Activated T-cell treated with anti-CD3 and anti-CD28 coated beads for 4 hours (primary cell): ENCODE results near the gene TMEM150A.
"Not testable (repeated sequence)": the region's sequence is repeated elsewhere in the genome, so short reads cannot be mapped to it uniquely, and the experiment has no call there.

Source experiments
- DNase-seq: peaks from one replicate; pipeline ENCODE4 v3.0.0-alpha.2; 2020

TMEM150A gene

DNA sequence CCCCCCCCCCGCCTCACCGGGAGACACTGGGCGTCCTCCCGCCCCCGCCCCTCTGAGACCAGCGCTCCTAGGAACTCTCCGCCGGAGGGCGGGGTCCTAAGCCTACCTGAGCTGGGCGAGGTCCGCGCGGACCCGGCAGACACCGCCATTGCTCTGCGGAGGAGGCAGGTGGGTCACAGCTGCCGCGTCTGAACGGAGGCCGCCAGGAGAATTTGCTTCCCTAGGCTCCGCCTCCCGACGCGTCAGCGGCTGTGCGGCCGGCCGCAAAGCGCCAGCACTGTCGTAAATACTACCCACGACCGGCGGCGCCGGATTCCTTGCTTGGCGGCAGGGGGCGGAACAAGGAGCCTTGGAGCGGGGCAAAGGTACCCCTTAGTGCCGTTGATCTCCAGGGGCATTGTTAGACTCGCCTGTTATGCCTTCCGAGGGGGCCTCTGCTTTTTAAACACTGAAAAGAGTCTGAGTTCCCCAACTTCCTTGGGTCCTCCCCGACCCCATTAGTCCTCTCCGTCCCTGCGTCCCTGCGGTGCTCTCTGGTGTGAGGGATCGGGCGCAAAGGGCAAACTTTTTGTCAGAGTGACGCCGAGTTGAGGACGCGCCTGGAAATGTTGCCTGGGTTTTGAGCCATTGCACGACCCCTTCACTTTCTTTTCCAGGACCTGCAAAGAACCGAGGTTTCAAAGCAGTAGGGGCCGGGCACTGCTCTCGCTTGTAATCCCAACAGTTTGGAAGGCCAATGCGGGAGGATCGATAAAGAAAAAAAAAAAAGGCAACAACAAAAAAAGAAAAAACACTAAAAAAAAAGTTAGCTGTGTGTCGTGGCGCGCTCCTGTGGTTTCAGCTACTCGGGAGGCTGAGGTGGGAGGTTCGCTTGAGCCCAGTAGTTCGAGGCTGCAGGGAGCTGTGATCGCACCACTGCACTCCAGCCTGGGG lies 41.0 kb downstream of the TMEM150A start, which contains the start of gene GGCX:
Gene GGCX, minus strand, starts transcription at position 214 of the 933 bp plus-strand sequence. Its CDS starts 65 bp downstream, at position 149.
- DNase-seq: peak; percentile 91

DNA sequence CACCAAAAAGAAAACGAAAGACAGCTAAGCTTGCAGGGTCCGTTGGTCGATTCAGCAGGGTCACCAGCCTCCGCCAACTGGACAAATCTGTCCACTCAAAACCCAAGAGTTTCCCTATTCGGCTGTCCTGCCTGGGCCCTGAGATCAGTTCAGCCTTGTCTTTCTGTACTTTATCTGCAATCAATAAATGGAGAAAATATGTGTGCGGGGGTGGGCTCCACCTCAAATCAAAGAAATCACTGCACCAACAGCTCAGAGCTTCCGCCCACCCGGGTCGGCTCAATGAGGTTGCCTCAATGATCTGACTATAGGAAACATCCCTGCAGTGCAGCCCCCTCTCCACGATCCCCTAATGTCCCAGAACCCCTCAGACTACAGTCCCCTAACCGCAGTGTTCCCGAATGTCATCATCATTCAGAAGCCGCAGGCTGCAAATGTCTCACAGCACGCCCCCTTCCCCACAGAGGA lies 41.7 kb downstream of the TMEM150A start:
- DNase-seq: peak; percentile 37

DNA sequence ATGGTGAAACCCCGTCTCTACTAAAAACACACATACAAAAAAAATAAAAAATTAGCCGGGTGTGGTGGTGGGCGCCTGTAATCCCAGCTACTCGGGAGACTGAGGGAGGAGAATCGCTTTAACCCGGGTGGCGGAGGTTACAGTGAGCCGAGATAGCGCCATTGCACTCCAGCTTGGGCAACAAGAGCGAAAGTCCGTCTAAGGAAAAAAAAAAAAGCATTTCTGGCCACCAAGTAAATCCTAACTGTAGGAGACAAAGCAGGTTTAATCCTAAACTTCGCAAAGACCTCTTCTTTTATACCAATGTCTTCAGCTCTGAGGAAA lies 42.1 kb downstream of the TMEM150A start:
- not testable (repeated sequence) for DNase-seq

DNA sequence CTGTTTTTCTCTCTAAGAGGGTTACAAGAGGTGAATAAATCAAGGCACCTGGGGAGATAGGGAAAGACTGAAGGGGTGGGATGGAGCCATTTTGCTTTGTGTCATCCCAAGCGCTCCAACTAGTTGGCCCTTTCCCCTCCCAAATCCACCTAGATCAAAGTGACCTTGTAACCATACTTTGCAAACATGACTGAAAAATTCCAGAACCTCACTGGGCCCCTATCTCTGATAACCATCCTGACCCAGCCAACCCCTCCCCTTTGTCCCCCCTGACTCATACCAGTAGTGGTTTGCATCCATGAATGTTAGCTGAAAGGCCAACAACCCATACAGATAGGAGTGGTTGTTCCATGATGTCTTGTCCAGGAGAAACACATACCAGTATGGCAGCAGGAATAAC lies 44.3 kb downstream of the TMEM150A start:
- no peak for DNase-seq

DNA sequence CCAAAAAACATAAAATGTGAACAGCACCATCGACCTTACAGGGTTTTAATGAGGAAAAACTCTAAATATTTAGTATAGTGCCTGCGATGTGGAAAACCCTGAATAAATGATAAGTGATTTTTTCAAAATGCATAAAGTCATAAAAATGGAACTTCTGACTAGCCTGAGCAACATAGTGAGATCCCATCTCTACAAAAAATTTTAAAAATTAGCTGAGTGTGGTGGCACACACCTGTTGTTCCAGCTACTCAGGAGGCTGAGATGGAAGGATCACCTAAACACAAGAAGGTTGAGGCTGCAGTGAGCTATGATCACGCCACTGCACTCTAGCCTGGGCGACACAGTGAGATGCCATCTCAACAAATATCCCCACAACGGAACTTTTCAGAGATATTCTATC lies 45.4 kb downstream of the TMEM150A start:
- no peak for DNase-seq

DNA sequence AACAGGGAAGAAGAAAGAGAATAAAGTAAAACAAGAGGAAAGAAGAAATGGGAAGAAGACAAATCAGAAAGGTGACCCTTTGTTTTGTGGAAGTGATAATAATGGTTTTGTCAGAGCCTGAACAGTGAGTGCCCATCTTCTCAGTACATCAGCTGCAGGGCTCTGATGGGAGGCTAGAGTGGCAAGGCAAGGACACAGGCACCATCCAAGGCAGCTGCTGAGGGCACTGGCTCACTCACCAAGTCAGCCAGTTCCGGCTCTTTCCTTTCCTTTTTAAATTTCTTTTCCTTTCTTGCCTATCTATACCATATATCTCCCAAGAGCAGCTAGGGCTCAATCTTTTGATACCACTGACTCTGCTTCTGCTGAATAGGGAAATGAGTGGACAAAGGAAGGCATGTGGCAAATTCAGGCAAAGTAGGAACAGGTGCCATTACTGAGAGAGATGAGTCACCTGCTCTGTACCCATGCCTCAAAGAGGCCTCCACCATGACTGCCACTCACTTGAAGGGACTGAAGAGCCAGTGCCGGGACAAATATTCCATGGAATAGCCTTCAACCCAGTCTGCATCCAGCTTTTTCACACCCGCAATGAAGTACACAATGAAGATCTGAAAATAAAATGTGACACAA lies 47.4 kb downstream of the TMEM150A start:
- DNase-seq: no peak

DNA sequence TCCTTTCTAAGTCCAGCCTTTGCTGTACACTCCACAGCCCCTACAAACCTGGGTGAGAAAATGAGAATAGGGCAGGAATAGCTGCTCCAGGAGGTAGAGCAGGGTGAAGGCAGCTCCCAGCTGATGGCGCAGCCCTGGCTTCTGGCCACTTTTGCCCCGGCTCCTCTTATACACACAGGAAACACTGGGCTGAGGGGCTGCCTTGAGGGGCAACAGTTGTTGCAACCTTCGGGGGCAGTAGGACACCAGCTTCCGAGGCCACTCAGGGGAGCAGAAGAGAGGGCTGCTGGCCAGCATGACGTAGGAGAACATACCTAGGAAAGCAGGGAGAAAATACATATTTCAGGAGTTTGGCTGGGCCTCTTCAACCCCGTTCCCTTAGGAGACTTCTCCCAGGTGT lies 49.3 kb downstream of the TMEM150A start:
- DNase-seq: no peak

DNA sequence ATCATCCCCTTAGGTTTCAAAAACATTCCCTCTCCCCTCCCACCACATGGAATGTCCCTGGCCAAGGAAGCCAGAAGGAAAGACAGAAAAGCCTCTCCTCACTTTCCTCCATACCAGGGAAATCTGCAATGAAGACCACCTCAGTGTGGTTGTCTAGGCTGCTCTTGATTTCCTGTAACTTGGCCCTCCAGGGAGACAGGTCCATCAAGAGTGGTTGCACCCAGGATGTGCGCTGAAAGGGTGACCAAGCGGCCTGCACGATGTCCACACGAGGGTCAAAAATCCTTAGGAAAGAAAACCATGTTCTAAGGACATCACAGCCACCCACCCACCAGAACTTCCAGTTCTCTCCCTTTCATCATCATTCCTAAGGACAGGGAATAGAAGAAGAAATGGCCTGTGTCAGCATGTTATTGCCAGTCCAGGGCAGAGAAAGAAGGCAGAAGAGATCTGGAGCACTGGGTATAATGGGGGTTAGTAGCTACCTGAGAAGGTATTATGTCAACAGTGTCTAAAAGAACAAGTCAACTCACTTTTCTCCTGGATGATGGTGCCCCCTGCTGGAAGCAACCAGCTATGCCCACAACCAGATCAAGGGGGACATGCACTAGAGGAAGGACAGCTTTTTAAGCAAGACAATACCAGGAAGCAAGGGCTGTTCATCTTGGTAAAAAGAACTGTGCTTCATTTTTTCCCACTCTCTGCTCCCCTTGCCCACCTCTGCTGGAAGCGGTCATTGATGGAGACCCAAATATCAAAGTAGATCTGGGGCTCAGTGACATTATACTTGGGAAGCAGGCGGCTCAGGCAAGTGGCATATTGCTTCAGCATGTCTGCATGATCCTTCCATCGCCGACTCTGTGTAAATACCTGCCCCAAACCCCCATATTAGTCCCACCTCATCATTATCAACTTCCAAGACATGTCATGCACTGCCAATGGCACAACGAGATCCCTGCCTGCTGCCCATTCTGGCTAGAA lies 50.5 kb downstream of the TMEM150A start:
- peak; percentile 88 for DNase-seq

DNA sequence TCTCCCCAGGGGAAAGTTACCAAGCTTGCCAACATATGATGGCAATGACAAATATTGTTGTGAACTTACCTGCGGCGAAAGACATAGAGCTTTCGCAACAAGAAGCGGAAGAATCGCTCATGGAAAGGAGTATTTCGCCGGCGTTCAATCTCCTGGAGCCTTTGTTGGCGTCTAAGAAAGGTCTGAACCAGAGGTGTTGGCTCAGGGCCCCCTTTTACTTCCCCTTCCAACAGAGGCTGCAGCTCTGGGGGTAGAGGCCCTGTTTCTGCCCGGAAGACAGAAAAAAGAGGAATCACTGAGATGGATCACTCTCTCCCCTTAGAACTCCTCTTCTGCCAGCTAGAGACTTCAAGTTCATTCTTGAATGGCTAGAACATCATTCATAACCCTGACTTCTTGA lies 52.0 kb downstream of the TMEM150A start:
- DNase-seq: no peak

DNA sequence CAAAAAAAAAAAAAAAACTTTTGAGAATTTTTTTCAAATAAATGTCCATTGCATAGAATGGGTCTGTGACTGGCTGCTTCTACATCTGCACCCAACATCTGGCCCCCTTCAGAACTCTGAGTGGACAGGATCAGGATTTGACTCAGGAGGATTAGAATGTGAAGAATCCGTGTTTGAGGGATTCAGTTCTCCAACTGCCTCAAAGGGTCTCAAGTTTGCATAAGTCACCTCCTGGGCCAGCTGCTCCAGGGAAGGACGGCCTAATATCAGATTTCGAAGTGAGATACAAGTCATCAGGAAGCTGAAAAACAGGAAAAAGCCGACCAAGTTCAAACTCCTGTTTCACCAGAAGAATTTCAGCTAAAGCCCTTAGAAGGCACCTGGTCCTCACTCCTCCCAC lies 52.7 kb downstream of the TMEM150A start:
- no peak for DNase-seq

DNA sequence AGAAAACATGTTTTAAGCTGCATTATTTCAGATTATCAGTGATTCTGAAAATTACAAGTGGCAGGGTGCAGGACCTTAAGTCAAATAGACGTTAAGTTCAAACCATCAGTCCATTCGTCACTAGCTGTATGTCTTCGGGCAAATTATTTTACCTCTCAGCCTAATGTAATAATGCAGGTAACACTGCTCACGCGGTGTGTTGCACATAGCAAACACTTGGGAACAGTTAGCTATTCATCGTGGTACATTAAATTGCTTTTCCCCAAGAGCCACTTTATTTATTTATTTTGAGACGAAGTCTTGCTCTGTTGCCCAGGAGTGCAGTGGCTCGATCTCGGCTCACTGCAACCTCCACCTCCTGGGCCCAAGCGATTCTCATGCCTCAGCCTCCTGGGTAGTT lies 53.4 kb downstream of the TMEM150A start:
- DNase-seq: no peak

DNA sequence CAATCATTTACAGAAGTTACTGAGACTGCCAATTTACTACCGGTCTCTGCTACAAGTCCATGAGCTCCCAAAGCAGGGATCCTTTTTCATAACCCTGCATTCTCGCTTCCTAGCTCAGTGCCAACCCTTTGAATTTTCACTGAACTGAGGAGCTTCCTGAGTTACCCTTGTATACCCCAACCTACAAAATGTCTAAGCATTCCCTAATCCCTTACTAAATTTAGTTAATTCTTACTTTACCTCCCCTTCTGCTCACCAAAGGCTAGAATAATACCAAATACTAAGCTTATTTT lies 53.9 kb downstream of the TMEM150A start:
- no peak for DNase-seq
